Measurements from ENCODE around the gene RHBDD3.
"Not testable (repeated sequence)": the region's sequence is repeated elsewhere in the genome, so short reads cannot be mapped to it uniquely, and the experiment has no call there.

RHBDD3 gene

DNA sequence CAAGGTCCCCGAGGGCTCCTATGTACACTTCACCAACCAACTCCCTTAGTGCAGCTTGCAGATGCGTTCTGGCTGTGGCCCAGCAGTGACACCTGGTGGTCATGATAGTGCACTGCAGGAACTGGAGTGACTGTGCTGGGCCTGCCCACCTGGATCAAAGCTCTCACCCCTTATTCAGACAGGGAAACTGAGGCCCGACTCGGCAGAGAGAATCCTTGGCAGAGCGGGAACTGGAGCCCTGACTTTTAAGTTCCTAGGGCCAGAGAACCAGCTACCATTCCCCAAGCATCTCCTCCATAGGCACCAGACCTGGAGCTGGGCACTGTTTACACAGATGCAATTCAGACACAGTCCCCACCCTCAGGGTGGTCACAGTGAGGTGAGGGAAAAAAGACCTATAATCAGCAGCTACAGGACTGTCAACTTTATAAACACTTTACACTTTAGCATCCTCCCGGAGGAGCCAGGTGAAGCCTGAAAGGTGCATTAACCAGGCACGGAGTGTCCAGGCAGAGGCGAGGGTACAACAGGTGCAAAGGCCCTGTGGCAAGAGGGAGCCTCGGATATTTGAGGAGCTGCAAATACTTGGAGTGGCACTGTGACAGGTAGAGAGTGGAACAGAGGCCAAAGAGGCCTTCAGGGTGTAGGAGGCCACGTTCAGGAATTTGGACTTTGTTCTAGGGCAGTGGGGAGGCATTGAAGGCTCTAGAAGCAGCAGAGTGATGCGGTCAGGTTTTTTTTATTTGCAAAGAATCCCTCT, 22.0 kb downstream of the RHBDD3 start:
- DNase-seq, result peak; percentile 20 to 51 (median 40)

GRCh38 chr22:29244785-29245625, 22.8 kb downstream of the RHBDD3 start:
- DNase-seq, result no peak

- DNase-seq, result no peak
These were observed 23.8 kb downstream of the RHBDD3 start for GRCh38 chr22:29243874-29244446.

DNA sequence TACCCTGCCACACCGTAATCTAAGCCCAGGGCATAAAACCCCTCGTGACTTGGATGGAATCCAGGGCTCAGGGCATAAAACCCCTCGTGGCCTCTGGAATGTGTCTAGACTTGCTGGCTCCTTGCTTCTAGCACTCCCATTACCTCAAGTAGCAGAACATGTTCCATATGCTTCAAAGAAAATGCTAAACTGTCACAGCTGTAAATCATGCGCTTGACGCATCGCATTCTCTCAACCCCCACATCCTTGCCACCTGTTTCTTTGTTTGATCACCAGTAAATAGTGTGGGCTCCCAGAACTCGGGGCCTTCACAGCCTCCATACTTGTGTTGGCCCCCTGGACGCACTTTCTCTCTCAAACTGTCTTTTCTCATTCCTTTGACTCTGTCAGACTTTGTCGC, 27.3 kb downstream of the RHBDD3 start:
- not testable (repeated sequence) for DNase-seq

- DNase-seq, result no peak
These were observed 34.4 kb downstream of the RHBDD3 start for GRCh38 chr22:29233277-29233877.

- DNase-seq, result no peak
These were observed 35.5 kb downstream of the RHBDD3 start for GRCh38 chr22:29231971-29232959.

GRCh38 chr22:29230972-29231875, 36.6 kb downstream of the RHBDD3 start:
- no peak for DNase-seq

- DNase-seq, result no peak
These were observed 41.3 kb downstream of the RHBDD3 start for GRCh38 chr22:29226351-29226981.

DNA sequence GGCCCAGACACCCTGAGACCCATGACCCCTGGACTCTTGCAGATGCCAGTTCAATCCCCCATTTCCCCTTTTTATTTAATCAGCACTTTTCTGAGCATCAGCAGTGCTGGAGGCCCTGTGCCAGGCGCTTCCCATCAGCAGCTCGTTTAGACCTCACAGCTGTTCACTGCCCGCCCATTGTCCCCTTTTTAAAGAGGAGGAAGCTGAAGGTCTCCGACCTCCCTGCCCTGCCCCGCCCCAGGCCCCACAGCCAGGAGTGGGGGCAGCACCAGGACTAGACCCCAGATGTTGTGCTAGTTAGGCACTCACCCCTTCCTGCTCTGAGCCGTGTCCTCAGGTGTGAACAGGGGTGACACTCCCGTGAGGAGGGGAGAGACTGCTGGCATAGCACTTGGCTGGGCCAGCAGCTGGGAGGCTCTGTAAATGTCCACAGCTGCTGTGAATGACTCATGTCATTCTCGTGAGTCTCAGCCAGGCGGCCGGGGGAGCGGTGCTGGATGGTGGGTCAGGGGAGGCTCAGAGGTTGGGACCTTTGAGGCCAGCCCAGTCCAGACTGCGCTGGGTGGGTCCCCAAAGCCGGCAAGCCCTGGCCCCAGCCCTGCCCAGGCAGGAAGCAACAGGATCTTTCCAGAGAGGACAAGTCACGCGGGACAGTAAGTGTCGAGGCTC, 42.2 kb downstream of the RHBDD3 start:
- DNase-seq, result no peak

GRCh38 chr22:29224859-29225410, 42.8 kb downstream of the RHBDD3 start:
- DNase-seq, result no peak

DNA sequence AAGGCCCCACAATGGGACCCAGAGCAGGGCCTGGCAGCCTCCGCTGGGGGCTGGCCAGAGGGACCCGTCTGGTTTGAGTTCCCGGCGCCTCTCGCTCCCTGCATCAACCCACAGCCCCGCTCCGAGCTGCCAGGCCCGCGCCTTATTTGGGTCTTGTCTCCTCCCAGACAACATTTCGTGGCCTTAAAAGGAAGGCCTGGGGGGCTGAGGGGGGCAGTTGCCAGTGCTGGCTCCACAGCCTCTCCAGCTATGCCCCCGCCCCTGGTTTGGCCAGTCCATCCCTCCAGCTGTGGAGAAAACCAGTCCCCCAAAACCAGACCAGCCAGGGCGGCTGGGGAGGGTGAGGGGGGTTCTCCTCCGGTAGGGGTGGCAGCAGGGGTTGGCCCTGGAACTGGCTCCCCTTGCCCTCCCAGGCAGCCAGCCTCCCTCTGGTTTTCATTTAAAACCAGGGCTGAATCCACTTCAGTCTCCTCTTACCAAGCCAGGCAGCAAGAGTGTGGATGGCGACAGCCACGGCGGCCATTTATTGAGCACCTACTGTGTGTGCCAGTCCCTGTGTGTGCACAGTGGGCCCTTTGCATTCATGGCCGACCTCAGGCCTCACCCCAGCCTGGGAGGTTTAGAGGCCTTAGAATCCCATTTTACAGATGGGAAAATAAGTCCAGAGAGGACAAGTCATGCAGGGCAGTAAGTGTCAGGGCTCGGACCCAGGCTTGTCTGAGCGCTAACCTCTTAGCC, 43.5 kb downstream of the RHBDD3 start:
- DNase-seq, result no peak

DNA sequence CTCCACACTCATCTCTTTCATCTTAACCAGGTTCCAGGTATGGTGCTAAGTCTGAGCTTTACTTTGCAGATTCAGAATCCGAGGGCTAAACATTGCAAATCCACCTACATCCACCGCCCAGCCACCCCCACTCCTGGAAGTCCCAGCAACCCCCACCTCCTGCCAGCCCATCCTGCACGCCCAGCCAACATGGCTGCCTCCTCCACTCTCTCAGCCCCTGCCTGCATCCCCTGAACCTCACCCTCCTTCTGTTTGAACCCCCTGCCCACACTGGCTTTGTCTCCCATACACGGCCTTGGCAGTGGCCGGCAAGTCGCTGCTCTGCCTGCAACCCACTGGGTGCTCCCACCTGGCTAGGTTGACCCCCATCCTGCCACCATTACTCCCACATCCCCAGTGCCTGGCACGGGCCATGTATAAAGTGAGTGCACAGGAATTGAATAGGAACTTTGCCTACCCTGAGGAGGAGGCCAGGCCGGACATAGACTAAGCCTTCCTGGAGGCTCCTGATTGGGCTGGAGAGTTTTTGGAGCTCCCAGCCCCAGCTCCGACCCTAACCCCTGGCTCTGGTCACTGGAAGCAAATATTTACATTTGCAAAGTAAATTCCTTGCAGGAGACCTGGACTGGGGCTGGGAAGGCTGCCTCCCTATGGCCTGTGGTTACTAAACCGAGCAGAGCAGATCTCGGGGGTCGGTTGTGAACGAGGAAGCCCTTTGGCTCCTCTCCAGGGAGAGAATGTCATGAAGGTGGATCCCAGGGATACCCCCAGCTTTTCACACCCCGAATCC, 47.7 kb downstream of the RHBDD3 start:
- no peak for DNase-seq

DNA sequence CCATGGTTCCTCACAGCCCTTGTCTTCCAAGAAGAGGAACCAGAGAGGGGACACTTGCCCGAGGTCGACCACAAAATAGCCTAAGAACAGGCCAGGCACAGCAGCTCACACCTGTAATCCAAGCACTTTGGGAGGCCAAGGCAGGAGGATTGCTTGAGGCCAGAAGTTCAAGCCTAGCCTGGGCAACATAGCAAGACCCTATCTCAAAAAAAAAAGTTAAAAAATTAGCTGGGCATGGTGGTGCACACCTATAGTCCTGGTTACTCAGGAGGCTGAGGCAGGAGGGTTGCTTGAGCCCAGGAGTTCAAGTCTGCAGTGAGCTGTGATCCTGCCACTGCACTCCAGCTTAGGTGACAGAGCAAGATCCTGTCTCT, 48.4 kb downstream of the RHBDD3 start:
- DNase-seq, result not testable (repeated sequence)

- no peak for DNase-seq
These were observed 48.9 kb downstream of the RHBDD3 start for GRCh38 chr22:29218758-29219408.

DNA sequence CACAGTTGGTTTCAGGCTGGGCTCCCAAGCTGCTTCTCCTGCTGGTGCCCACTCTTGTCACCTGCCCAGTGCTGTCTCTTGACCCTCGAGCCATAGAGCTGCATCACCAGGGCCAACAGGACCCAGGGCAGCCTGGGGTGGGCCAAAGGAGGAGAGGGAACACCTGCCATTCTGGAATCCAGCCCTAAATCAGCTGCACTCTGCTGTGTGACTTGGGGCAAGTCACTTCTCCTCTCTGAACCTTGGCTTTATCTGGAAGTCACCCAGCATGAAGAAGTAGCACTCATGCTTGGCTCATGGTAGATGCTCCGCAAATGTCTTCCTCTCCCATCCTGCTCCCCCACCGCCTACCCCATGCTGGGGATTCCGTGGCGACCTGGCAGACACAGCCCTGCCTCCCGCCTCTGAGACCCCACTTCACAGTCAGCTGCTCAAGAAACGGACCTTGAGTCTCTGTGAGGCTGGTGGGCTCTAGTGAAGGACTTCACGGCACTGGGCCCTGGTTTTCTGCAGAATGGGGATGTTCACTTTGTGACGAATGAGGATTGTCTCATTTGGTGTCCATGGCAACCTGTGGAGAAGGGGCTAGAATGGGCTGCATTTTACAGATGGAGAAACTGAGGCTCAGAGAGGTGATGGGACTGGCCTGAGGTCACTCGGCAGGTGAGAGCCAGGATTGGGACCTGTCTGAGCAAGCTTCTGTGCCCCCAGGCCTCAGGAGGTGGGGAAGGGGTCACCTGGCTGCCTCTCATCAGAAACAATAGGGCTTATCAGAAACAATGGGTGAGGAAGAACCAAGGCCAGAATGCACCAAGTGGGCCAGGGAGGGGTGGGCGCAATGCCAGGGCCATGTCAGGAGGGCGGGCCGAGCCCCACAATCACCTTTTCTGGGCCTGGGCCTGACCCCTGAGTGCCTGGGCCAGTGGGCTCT, 49.7 kb downstream of the RHBDD3 start:
- DNase-seq, result no peak

All from activated naive CD4-positive, alpha-beta T cell (primary cell).